Fibroblast of skin of abdomen (primary cell): Measurements from ENCODE around the gene FOXA1.

ENCODE experiments used
- DNase-seq: peaks from one replicate; pipeline ENCODE4 v3.0.0-alpha.2; 2013

The FOXA1 gene

DNA sequence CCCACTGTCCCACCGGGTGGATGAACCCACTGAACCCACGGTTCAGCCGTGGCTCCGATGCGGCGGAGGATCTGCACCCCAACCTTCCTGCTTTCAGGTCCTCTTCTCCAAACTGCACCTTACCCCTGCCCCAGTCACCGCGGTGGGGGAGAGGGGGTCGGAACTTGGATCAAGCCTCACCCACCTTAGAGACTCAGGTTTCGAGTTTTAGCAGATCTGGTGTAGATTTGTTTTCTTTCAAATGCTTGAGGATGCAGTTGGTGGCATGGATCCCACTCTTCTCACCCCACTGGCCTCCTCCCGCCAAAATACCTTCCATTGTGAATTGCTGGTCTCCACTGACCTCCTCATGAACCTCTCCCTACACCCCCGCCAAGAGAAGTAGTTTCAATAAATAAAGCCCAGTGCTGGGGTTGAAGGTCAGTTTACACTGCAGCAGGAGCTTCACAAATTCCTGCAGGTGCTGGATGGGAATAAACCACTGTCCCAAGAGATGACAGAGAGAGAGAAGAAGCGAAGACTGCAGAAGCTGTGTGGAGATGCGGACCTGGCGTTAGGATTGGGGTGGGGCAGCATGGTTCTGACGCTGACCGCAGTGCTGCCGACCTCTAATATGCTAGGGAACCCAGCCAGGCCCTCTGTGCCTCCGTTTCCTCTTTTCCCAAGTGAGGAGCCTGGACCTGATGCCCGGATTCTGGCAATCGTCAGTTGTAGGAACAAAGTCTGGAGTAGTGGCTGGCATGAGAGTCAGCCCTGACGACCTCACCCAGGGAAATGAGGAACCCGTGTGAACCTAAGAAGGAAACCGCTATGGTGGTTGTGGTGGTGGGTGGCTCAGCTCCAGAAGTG, 7.8 kb upstream of the FOXA1 start:
- DNase-seq = no peak

- DNase-seq = no peak
Measured at GRCh38 chr14:37601865-37602264, 6.8 kb upstream of the FOXA1 start.

DNA sequence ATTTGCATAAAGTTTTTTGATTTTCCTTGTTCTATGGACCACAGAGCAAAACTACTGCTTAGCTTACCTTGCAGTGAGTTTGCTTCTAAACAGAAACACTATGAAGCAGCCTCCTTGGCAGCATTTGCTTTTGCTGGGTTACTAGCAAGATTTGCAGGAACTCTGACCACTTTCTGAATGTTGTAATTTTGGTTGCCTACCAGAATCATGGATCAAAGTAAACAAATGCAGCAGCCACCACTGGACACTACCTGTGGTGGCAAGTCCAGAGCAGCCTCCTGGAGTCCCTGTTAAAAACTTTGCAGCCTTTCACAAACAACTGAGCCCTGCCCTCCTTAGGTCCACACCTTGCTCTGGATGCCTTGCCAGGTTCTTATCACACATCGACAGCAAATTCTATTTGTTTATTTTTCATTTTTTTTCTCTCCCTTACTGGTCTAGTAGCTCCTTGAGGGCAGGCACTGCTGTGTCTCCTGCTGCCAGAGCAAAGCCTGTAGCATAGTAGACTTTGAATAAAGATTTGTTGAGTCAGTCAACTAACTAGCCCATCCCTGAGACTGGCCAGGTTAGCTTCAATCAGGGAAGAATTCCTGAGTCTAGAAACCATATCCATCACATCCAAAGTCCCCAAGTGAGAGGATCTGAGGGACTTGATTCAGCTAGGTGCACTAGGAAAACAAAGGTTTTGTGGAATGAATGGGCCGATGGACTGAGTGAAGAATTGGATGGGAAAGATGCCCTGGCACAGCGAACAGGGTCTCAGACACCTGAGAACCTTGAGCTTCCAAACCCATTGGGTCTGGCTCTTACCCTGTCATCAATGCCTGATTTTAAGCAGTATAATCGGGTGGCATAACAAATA, 6.1 kb upstream of the FOXA1 start:
- DNase-seq = no peak

GRCh38 chr14:37599507-37600368, 4.7 kb upstream of the FOXA1 start:
- DNase-seq = no peak

- no peak for DNase-seq
Measured at GRCh38 chr14:37598747-37599506, 3.9 kb upstream of the FOXA1 start.

GRCh38 chr14:37597914-37598746, 3.1 kb upstream of the FOXA1 start:
- DNase-seq = no peak

GRCh38 chr14:37597538-37597913, 2.5 kb upstream of the FOXA1 start:
- no peak for DNase-seq

DNA sequence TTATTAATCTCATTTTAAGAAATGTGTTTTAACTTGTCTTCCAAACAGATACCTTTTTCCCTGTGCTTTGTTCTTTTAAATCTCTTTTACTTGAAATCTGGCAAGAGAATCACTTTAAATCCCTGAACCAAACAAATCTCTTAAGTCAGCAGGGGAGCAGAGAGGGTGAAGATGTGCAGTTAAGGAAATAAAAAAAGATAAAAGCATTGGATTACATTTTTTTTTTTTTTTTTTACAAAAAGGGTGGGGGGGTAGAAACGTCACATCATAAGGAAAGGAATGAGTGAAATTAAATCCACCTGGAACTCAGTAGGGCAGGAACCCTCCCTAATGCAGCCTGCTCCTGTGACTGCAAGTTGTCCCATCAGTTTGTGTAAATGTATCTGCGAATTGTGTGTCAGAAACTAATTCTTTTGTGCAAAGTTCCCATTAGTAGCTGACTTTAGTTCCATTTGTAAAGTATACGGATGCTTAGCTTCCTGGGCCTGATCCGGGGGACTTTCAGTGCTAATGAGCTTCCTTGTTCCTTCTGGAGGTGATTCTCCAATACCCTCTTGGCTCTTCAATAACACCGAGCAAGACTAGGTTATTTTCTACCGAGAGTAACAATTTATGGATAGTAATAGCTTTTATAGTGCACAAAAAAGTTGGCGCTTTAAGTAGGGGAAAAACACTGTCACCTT, 1.9 kb upstream of the FOXA1 start:
- DNase-seq = no peak

- DNase-seq = no peak
Measured at GRCh38 chr14:37595809-37596621, 966 bp upstream of the FOXA1 start.

- DNase-seq = peak; percentile 72
Measured at GRCh38 chr14:37594238-37594970, 645 bp downstream of the FOXA1 start.

GRCh38 chr14:37593511-37594237, 1.4 kb downstream of the FOXA1 start:
- no peak for DNase-seq

GRCh38 chr14:37592482-37593408, 2.3 kb downstream of the FOXA1 start:
- DNase-seq = no peak

GRCh38 chr14:37591941-37592481, 3.0 kb downstream of the FOXA1 start:
- no peak for DNase-seq

DNA sequence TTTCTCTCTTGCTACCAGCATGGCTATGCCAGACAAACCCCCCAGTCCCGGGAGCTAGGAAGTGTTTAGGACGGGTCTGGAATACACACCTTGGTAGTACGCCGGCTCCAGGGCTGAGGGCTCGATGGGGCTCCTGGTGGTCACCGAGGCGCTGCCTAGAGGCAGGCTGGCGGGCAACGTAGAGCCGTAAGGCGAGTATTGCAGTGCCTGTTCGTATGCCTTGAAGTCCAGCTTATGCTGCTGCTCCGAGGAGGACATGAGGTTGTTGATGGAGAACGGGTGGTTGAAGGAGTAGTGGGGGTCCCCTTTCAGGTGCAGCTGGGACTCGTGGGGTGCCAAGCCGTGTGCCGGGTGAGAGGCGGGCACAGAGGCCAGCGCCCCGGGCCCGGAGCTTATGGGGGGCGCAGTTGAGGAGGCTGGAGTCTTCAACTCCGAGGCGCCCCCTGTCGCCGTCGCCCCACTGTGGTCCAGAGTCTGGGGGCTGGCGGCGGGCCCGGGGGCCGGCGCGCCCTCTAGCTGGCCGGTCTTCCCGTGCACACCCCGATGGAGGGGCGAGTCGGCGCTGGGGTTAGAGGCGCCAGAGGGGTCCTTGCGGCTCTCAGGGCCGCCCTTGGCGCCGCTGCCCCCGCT, 3.6 kb downstream of the FOXA1 start:
- DNase-seq = no peak

DNA sequence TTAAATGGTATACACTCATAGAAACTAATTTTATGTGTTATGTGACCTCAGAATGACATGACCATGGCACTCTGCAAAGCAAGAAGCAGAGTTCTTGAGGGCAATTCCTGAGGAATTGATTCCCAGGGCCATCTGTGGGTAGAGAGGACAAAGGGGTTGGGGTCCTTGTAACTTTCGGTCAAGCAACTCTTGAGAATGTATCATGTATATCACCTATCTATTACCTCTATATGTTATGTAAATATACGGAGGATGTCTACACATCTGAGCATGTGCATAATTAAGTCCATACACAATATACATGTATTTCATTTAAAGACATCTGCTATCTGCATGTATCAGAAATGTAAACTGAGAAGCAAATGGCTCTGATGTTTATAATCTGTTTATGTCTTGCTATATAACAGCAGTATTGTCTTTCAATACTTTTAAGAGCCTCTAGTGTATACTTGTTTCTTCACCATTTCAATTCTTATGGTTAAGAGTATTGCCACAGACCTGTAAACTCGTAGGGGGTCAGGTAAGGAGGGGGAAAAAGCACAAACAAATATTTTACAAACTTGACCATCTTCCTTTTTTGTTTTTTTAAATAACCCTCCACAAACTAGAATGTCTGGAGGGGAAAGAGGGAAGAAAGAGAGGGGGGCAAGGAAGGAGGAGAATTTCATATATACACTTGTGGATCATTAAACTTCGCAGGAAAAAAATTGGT, 4.5 kb downstream of the FOXA1 start:
- DNase-seq = no peak
